Measurements from ENCODE around the gene RCAN3. TPM values are rescaled to one million over a fixed set of nuclear protein-coding genes. Genes with fewer than 3 reads are reported as not detected.
"Not testable (repeated sequence)": the region's sequence is repeated elsewhere in the genome, so short reads cannot be mapped to it uniquely, and the experiment has no call there.

The RCAN3 gene
- total RNA-seq = 10 to 100 TPM; 38.6 to 54.6 TPM

GRCh38 chr1:24502709-24503058 is at the start of gene RCAN3:
RCAN3 (plus strand) TSS chr1:24502836; CDS start chr1:24514373, 11,537 bp downstream.
- Mint-ChIP-seq H3K4me1 (peaks cover 44% of the 10 kb centered on the region), H3K36me3 (ENCODE audit: low read depth) (peaks cover 27% of the 10 kb centered on the region), H3K27ac (peak within 1 kb of the TSS; percentile 91), H3K4me3 (peak within 1 kb of the TSS; percentile 97), H3K27me3 (no peaks in the 10 kb centered on the region), H3K9me3 (no peaks in the 10 kb centered on the region)
- peak; percentile 80 for ATAC-seq (replicated peaks)

GRCh38 chr1:24452922-24453485 is 49.6 kb upstream of the RCAN3 start:
- Mint-ChIP-seq H3K27ac (peak overlapping the region; percentile 59), H3K27me3 (no peaks in the 10 kb centered on the region), H3K4me3 (no peak overlapping the region), H3K9me3 (no peaks in the 10 kb centered on the region), H3K36me3 (ENCODE audit: low read depth) (peaks cover 90% of the 10 kb centered on the region), H3K4me1 (no peaks in the 10 kb centered on the region)
- no peak for ATAC-seq (replicated peaks)

GRCh38 chr1:24454673-24455072 is 48.0 kb upstream of the RCAN3 start:
- Mint-ChIP-seq H3K27me3 (no peaks in the 10 kb centered on the region), H3K36me3 (ENCODE audit: low read depth) (peaks cover 92% of the 10 kb centered on the region), H3K4me1 (peaks cover 1% of the 10 kb centered on the region), H3K27ac (peak overlapping the region; percentile 55), H3K4me3 (no peak overlapping the region), H3K9me3 (no peaks in the 10 kb centered on the region)
- ATAC-seq (replicated peaks) = peak; percentile 76

- Mint-ChIP-seq H3K27ac (no peak overlapping the region), H3K4me3 (no peak overlapping the region), H3K27me3 (no peaks in the 10 kb centered on the region), H3K36me3 (ENCODE audit: low read depth) (peaks cover 92% of the 10 kb centered on the region), H3K9me3 (no peaks in the 10 kb centered on the region), H3K4me1 (peaks cover 7% of the 10 kb centered on the region)
- no peak for ATAC-seq (replicated peaks)
Observed at GRCh38 chr1:24455272-24455671, 47.4 kb upstream of the RCAN3 start.

GRCh38 chr1:24457866-24458265 is 44.8 kb upstream of the RCAN3 start:
- Mint-ChIP-seq H3K36me3 (ENCODE audit: low read depth) (peaks cover 93% of the 10 kb centered on the region), H3K9me3 (no peaks in the 10 kb centered on the region), H3K4me3 (no peak overlapping the region), H3K27me3 (no peaks in the 10 kb centered on the region), H3K4me1 (peaks cover 7% of the 10 kb centered on the region), H3K27ac (peak overlapping the region; percentile 28)
- ATAC-seq (replicated peaks) = no peak

- Mint-ChIP-seq H3K4me3 (no peak overlapping the region), H3K27ac (peak overlapping the region; percentile 44), H3K36me3 (ENCODE audit: low read depth) (peaks cover 94% of the 10 kb centered on the region), H3K9me3 (no peaks in the 10 kb centered on the region), H3K4me1 (peaks cover 14% of the 10 kb centered on the region), H3K27me3 (no peaks in the 10 kb centered on the region)
- ATAC-seq (replicated peaks) = peak; percentile 40
Observed at GRCh38 chr1:24459551-24460266, 42.9 kb upstream of the RCAN3 start.

GRCh38 chr1:24462128-24462527 is 40.5 kb upstream of the RCAN3 start:
- Mint-ChIP-seq H3K27ac (peak overlapping the region; percentile 37), H3K36me3 (ENCODE audit: low read depth) (peaks cover 93% of the 10 kb centered on the region), H3K4me1 (peaks cover 19% of the 10 kb centered on the region)
- not testable (repeated sequence) for H3K4me3 Mint-ChIP-seq, H3K9me3 Mint-ChIP-seq, H3K27me3 Mint-ChIP-seq
- peak; percentile 52 for ATAC-seq (replicated peaks)

- peaks cover 19% of the 10 kb centered on the region for H3K4me1 Mint-ChIP-seq
- H3K27ac Mint-ChIP-seq = peak overlapping the region; percentile 60
- no peak for ATAC-seq (replicated peaks)
- H3K36me3 Mint-ChIP-seq (ENCODE audit: low read depth) = peaks cover 80% of the 10 kb centered on the region
- no peaks in the 10 kb centered on the region for H3K9me3 Mint-ChIP-seq
- H3K4me3 Mint-ChIP-seq = no peak overlapping the region
- no peaks in the 10 kb centered on the region for H3K27me3 Mint-ChIP-seq
Observed at GRCh38 chr1:24463776-24464735, 38.6 kb upstream of the RCAN3 start.

GRCh38 chr1:24465099-24465498 is 37.5 kb upstream of the RCAN3 start:
- peak overlapping the region; percentile 49 for H3K27ac Mint-ChIP-seq
- ATAC-seq (replicated peaks) = no peak
- no peaks in the 10 kb centered on the region for H3K9me3 Mint-ChIP-seq
- H3K4me1 Mint-ChIP-seq = peaks cover 14% of the 10 kb centered on the region
- peaks cover 80% of the 10 kb centered on the region for H3K36me3 Mint-ChIP-seq (ENCODE audit: low read depth)
- H3K27me3 Mint-ChIP-seq = no peaks in the 10 kb centered on the region
- H3K4me3 Mint-ChIP-seq = no peak overlapping the region

- ATAC-seq (replicated peaks) = no peak
- peak overlapping the region; percentile 49 for H3K27ac Mint-ChIP-seq
- no peak overlapping the region for H3K4me3 Mint-ChIP-seq
- peaks cover 13% of the 10 kb centered on the region for H3K4me1 Mint-ChIP-seq
- no peaks in the 10 kb centered on the region for H3K9me3 Mint-ChIP-seq
- no peaks in the 10 kb centered on the region for H3K27me3 Mint-ChIP-seq
- peaks cover 76% of the 10 kb centered on the region for H3K36me3 Mint-ChIP-seq (ENCODE audit: low read depth)
Observed at GRCh38 chr1:24465638-24466037, 37.0 kb upstream of the RCAN3 start.

GRCh38 chr1:24468685-24469316 is 33.8 kb upstream of the RCAN3 start:
- Mint-ChIP-seq H3K4me1 (peaks cover 11% of the 10 kb centered on the region), H3K4me3 (no peak overlapping the region), H3K36me3 (ENCODE audit: low read depth) (peaks cover 46% of the 10 kb centered on the region), H3K27me3 (no peaks in the 10 kb centered on the region), H3K27ac (no peak overlapping the region), H3K9me3 (no peaks in the 10 kb centered on the region)
- ATAC-seq (replicated peaks) = no peak

- Mint-ChIP-seq H3K4me3 (no peak overlapping the region), H3K9me3 (no peaks in the 10 kb centered on the region), H3K27me3 (no peaks in the 10 kb centered on the region), H3K4me1 (peaks cover 6% of the 10 kb centered on the region), H3K27ac (peak overlapping the region; percentile 51), H3K36me3 (ENCODE audit: low read depth) (peaks cover 31% of the 10 kb centered on the region)
- ATAC-seq (replicated peaks) = no peak
Observed at GRCh38 chr1:24470592-24470991, 32.0 kb upstream of the RCAN3 start.

GRCh38 chr1:24472527-24473251 is 29.9 kb upstream of the RCAN3 start:
- Mint-ChIP-seq H3K4me1 (no peaks in the 10 kb centered on the region), H3K9me3 (no peaks in the 10 kb centered on the region), H3K4me3 (no peak overlapping the region), H3K27me3 (no peaks in the 10 kb centered on the region), H3K27ac (no peak overlapping the region), H3K36me3 (ENCODE audit: low read depth) (peaks cover 17% of the 10 kb centered on the region)
- ATAC-seq (replicated peaks) = no peak

GRCh38 chr1:24474193-24474592 is 28.4 kb upstream of the RCAN3 start:
- Mint-ChIP-seq H3K36me3 (ENCODE audit: low read depth) (peaks cover 10% of the 10 kb centered on the region), H3K4me3 (no peak overlapping the region)

More at GRCh38 chr1:24474193-24474592, 28.4 kb upstream of the RCAN3 start:
- no peak for ATAC-seq (replicated peaks)
- no peaks in the 10 kb centered on the region for H3K9me3 Mint-ChIP-seq
- H3K4me1 Mint-ChIP-seq = no peaks in the 10 kb centered on the region
- no peaks in the 10 kb centered on the region for H3K27me3 Mint-ChIP-seq
- H3K27ac Mint-ChIP-seq = no peak overlapping the region
